ENCODE results near the gene SLC30A5.

- no peak for TF ChIP-seq CTCF (IDR thresholded peaks at IDR 0.05)
- TF ChIP-seq POLR2A (IDR thresholded peaks at IDR 0.05; ENCODE audit: low read depth): no peak
- TF ChIP-seq POLR2AphosphoS5 (IDR thresholded peaks at IDR 0.05): no peak
These were observed 8.9 kb upstream of the SLC30A5 start for GRCh38 chr5:69084903-69085302.

Data from esophagus muscularis mucosa (tissue), 3 donors.